ENCODE measurements around the gene TARBP1.

The TARBP1 gene

DNA sequence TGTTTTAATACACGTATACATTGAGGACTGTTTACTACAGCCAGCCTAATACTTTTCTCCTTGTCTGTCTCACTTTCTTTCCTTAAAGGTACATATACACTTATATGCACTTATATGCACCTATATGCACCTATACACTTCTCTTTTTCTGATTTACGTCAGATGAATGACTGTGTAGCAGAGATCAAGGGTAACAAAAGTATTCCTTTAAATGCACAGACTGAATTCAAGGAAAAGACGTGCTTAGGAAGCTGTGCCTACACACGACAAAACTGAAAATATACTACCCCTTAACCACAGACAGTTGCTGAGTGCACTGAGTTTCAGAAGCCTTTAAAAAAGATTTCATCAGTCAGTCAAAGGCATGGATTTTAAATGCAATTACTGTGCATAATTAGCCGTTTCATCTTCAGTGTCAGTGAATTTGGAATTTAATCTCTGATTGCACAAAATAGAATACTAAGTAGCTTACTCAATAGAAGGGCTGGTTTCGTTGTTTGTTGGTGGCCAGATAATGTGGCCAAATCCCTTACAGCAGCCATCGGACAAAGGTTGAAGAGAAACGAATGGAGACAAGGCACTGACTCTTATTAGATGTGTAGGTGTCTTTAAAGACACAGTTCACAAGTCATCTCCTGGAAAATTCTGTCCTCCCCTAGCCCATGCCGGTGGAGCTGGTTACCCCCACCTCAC, 38.3 kb upstream of the TARBP1 start:
- no peaks in the 10 kb centered on the region; the same call in 1 of the 2 replicates for H3K27me3 ChIP-seq (replicated peaks; ENCODE audit: control insufficient read depth, insufficient read depth, low read length)
- H3K36me3 ChIP-seq (ENCODE audit: control insufficient read depth, insufficient read depth, low read length): no peaks in the 10 kb centered on the region
- no peak overlapping the region for H3K4me3 ChIP-seq (replicated peaks; ENCODE audit: low read depth, low read length)
- TF ChIP-seq, protein P1, sequence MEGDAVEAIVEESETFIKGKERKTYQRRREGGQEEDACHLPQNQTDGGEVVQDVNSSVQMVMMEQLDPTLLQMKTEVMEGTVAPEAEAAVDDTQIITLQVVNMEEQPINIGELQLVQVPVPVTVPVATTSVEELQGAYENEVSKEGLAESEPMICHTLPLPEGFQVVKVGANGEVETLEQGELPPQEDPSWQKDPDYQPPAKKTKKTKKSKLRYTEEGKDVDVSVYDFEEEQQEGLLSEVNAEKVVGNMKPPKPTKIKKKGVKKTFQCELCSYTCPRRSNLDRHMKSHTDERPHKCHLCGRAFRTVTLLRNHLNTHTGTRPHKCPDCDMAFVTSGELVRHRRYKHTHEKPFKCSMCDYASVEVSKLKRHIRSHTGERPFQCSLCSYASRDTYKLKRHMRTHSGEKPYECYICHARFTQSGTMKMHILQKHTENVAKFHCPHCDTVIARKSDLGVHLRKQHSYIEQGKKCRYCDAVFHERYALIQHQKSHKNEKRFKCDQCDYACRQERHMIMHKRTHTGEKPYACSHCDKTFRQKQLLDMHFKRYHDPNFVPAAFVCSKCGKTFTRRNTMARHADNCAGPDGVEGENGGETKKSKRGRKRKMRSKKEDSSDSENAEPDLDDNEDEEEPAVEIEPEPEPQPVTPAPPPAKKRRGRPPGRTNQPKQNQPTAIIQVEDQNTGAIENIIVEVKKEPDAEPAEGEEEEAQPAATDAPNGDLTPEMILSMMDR (IDR thresholded peaks at IDR 0.05; ENCODE audit: insufficient read depth, low read length, poor library complexity, severe bottlenecking): no peak
- no peak for DNase-seq (ENCODE audit: extremely low read depth, insufficient read length)

GRCh38 chr1:234515821-234516241, 36.9 kb upstream of the TARBP1 start:
- TF ChIP-seq, protein P1 (IDR thresholded peaks at IDR 0.05; ENCODE audit: insufficient read depth, low read length, poor library complexity, severe bottlenecking): no peak
- Histone ChIP-seq H3K27me3 (replicated peaks; ENCODE audit: control insufficient read depth, insufficient read depth, low read length) (no peaks in the 10 kb centered on the region; the same call in 1 of the 2 replicates), H3K36me3 (ENCODE audit: control insufficient read depth, insufficient read depth, low read length) (no peaks in the 10 kb centered on the region), H3K4me3 (replicated peaks; ENCODE audit: low read depth, low read length) (no peak overlapping the region)
- no peak for DNase-seq (ENCODE audit: extremely low read depth, insufficient read length)

GRCh38 chr1:234515411-234515810, 36.4 kb upstream of the TARBP1 start:
- no peak for DNase-seq (ENCODE audit: extremely low read depth, insufficient read length)
- no peaks in the 10 kb centered on the region for H3K36me3 ChIP-seq (ENCODE audit: control insufficient read depth, insufficient read depth, low read length)
- H3K4me3 ChIP-seq (replicated peaks; ENCODE audit: low read depth, low read length): no peak overlapping the region
- H3K27me3 ChIP-seq (replicated peaks; ENCODE audit: control insufficient read depth, insufficient read depth, low read length): no peaks in the 10 kb centered on the region; the same call in 1 of the 2 replicates
- TF ChIP-seq, protein P1 (IDR thresholded peaks at IDR 0.05; ENCODE audit: insufficient read depth, low read length, poor library complexity, severe bottlenecking): no peak

DNA sequence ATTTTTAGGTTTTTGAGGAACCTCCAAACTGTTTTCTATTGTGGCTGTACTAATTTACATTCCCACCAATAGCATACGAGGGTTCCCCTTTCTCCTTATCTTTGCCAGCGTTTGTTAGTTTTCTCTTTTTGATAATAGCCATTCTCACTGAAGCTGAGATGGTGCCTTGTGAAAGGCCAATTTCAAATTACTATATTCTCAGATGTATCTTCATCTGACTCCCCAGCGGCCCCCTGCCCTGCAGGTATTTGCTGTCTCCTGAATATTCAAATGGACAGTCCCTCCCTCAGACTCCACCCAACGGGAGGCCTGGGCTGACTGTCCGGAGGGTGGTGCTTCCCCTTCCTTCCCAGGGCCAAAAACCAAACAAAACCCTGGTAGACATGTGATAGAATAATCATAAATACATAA, 33.5 kb upstream of the TARBP1 start:
- H3K4me3 ChIP-seq (replicated peaks; ENCODE audit: low read depth, low read length): no peak overlapping the region
- no peaks in the 10 kb centered on the region; the same call in 1 of the 2 replicates for H3K27me3 ChIP-seq (replicated peaks; ENCODE audit: control insufficient read depth, insufficient read depth, low read length)
- no peaks in the 10 kb centered on the region for H3K36me3 ChIP-seq (ENCODE audit: control insufficient read depth, insufficient read depth, low read length)
- TF ChIP-seq, protein P1 (IDR thresholded peaks at IDR 0.05; ENCODE audit: insufficient read depth, low read length, poor library complexity, severe bottlenecking): no peak
- DNase-seq (ENCODE audit: extremely low read depth, insufficient read length): no peak

- TF ChIP-seq, protein P1 (IDR thresholded peaks at IDR 0.05; ENCODE audit: insufficient read depth, low read length, poor library complexity, severe bottlenecking): no peak
- Histone ChIP-seq H3K27me3 (replicated peaks; ENCODE audit: control insufficient read depth, insufficient read depth, low read length) (no peaks in the 10 kb centered on the region; the same call in 1 of the 2 replicates), H3K36me3 (ENCODE audit: control insufficient read depth, insufficient read depth, low read length) (no peaks in the 10 kb centered on the region), H3K4me3 (replicated peaks; ENCODE audit: low read depth, low read length) (no peak overlapping the region)
- DNase-seq (ENCODE audit: extremely low read depth, insufficient read length): no peak
These were observed 30.7 kb upstream of the TARBP1 start for GRCh38 chr1:234509457-234510328.

All from GM06990 (cell line).